GM12801 (cell line): Measurements from ENCODE around the gene RASSF5.

Experiments
- TF ChIP-seq, protein P1 (sequence below): IDR thresholded peaks from one replicate; pipeline ENCODE4 v1.5.1; 2011; ENCODE audit warnings: control low read depth; ENCODE audit not compliant: insufficient read length; ENCODE audit errors: extremely low read depth

Gene RASSF5

DNA sequence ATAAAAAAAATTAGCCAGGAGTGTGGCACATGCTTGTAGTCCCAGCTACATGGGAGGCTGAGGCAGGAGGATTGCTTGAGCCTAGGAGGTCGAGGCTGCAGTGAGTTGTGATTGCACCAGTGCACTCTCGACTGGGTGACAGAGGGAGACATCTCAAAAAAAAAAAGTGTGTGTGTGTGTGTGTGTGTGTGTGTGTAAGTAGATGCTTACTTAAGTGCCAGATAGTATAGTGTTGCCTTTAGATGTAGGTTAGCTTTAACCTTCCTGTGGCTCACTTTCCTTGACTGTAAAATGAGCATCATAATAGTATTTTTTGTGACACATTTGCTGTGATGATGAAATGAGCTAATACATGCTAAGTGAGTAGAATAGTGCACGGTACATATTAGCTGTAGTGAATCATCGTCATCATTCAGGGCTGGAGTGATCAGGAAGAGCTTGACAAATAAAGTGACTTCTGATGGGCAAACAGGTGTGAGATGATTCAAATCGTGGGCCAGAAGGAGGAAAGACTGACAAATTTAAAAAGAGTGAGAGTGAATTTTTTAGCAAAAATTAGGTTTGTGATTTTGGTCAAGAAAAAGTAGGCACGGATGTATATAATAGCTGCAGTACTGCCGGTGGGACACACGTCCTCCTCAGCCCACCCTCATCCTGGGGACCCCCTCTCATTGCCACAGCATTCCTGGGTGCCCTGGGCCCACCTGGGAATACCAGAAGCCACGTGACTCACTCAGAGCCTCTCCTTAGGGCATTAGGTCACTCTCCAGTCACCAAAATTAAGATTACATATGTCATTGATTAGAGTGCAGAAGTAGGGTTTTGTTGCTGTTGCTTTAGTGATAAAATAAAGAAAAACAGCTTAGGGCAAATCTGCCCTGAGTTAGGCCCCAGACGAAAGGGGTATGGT is 71.0 kb downstream of the RASSF5 start:
- TF ChIP-seq, protein P1, sequence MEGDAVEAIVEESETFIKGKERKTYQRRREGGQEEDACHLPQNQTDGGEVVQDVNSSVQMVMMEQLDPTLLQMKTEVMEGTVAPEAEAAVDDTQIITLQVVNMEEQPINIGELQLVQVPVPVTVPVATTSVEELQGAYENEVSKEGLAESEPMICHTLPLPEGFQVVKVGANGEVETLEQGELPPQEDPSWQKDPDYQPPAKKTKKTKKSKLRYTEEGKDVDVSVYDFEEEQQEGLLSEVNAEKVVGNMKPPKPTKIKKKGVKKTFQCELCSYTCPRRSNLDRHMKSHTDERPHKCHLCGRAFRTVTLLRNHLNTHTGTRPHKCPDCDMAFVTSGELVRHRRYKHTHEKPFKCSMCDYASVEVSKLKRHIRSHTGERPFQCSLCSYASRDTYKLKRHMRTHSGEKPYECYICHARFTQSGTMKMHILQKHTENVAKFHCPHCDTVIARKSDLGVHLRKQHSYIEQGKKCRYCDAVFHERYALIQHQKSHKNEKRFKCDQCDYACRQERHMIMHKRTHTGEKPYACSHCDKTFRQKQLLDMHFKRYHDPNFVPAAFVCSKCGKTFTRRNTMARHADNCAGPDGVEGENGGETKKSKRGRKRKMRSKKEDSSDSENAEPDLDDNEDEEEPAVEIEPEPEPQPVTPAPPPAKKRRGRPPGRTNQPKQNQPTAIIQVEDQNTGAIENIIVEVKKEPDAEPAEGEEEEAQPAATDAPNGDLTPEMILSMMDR: no peak

GRCh38 chr1:206578978-206579374 is 71.6 kb downstream of the RASSF5 start:
- TF ChIP-seq, protein P1: no peak

DNA sequence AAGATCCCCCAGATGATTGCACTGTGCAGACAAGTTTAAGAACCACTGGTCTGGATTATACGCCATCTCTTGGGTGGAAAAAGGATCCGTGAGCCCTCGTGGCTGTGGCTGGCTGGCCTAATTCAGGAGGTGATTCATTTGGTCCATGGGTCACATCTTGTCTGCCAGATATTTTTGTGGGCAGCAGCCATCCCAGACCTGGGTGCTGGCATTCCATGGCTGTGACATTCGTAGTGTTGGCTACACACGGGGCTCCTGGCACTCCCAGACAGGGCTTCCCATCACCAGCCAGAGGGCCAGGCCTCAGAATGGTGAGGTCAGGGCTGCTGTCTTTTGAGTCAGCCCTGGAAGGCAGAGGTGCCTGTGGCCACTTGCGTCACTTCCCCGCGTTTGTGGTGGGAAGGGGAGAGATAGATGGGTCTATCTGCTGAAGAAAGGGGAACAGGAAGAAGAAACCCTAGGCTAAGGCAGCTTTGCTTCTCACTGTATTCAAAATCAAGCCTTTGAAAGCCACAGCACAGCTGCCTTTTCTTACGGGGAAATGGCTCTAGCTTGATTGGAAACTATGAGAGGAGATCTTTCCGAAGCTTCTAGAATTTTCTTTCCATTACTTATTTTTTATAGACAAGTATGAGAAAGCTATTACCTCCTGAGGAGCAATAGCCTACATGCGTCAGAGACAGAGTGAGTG is 72.6 kb downstream of the RASSF5 start:
- TF ChIP-seq, protein P1: no peak

- TF ChIP-seq, protein P1: no peak
Measured at GRCh38 chr1:206580438-206581113, 73.2 kb downstream of the RASSF5 start.

DNA sequence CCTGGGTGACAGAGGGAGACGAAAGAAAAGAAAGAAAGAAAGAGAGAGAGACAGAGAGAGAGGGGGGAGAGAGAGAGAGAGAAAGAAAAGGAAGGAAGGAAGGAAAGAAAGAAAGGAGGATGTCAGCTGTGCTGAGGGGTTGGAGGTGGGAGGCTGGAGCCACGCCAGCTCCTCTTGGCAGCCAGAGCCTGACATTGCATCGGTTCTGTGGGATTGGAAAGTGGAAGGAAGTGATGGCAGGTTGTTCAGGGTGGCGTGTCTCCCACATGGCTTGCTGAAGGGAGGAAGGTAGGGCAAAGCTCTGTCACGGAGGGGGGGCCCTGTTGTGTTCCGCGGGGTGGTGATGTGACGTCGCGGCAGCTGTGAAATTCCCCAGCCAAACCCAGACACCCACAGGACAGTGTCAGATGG is 74.2 kb downstream of the RASSF5 start:
- TF ChIP-seq, protein P1: no peak

DNA sequence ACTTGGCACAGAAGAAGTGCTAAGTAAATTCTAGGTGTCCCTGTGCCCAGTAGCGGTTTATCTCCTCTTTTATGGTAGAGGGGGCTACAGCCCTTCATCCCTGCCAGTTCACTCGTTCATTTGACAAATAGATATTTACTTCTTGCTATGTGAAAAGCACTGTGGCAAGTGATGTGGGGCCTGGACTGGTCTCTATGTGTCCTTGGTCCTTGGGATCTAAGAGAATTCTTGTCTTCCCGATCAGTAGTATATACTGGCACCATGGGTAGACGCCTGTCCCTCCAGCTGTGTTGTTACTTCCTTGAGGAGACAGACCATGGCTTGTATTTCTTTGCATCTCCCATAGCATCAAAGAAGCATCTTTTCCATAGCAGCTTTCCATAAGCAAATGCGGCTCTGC is 75.2 kb downstream of the RASSF5 start:
- TF ChIP-seq, protein P1: no peak

GRCh38 chr1:206582971-206583706 is 75.8 kb downstream of the RASSF5 start:
- TF ChIP-seq, protein P1: no peak
